HL-60/S4 treated with phorbol 12-myristate 13-acetate at 8.2 ng/mL for 4 days and 3 days (cell line): ENCODE results near the gene INAVA.
"Not testable (repeated sequence)": the region's sequence is repeated elsewhere in the genome, so short reads cannot be mapped to it uniquely, and the experiment has no call there.

ENCODE experiments used
- in situ Hi-C: fragments of 300-500 bp; cut with MboI; formaldehyde crosslinking; loops from 2 replicates; pipeline ENCODE4 v1.15.0; 2022; ENCODE audit warnings: low sequenced_read_pairs

The INAVA gene

GRCh38 chr1:200897259-200897658, 2.6 kb downstream of the INAVA start:
- in situ Hi-C loops = no loop called here

DNA sequence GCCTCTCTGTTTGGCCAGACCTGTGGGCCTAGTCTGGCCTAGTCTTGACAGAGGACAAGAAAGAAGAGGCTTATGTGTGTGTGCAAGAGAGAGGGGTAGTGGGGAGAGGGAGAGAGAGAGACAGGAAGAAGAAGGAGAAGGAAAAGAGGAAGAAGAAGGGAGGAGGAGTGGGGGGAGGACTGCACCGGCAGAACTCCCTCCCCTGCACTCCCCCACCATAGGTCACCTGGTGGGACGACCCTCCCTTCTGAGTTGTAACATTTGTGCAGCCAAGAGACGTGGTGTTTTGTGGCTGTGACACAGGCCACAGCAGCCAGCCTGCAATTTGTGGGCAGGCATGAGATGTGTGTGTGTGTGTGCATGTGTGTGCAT, 4.3 kb downstream of the INAVA start:
- in situ Hi-C loops = no loop called here

- in situ Hi-C loops = no loop called here
These were observed 4.8 kb downstream of the INAVA start for GRCh38 chr1:200899451-200899915.

- in situ Hi-C loops = no loop called here
These were observed 5.5 kb downstream of the INAVA start for GRCh38 chr1:200899954-200900867.

DNA sequence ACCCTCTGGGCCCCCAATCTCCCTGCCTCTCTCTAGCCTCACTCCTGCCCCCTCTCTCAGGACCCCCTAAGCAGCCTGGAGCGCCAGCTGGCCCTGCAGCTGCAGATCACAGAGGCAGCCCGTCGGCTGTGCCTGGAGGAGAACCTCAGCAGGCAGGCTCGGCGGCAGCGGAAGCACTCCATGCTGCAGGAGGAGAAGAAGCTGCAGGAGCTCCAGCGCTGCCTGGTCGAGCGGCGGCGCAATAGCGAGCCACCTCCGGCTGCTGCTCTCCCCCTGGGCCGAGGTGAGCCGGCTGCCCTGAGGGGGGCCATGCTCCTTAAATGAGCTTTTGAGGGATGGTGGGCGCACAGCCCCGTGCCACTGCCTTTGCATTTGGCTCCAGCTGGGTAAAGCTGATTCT, 6.2 kb downstream of the INAVA start:
- in situ Hi-C loops = no loop called here

DNA sequence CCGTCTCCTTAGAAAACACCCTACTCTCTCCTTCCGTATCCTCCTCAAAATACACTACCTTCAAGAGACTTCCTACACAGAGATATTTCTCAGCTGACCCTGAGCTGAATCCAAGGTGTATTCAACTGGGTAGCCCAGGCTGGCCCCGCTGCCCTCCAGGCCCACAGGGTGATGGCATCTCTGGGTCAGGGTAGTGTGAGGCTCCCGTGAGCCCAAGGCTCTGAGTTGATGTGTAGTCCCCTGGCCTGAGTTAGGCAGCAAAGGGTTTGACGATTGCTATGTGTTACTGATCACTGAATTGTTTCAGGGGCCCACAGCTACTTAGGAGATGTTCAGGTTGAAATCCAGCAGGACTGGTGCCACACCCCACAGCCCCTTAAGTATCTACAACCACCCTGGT, 6.7 kb downstream of the INAVA start:
- in situ Hi-C loops = no loop called here

DNA sequence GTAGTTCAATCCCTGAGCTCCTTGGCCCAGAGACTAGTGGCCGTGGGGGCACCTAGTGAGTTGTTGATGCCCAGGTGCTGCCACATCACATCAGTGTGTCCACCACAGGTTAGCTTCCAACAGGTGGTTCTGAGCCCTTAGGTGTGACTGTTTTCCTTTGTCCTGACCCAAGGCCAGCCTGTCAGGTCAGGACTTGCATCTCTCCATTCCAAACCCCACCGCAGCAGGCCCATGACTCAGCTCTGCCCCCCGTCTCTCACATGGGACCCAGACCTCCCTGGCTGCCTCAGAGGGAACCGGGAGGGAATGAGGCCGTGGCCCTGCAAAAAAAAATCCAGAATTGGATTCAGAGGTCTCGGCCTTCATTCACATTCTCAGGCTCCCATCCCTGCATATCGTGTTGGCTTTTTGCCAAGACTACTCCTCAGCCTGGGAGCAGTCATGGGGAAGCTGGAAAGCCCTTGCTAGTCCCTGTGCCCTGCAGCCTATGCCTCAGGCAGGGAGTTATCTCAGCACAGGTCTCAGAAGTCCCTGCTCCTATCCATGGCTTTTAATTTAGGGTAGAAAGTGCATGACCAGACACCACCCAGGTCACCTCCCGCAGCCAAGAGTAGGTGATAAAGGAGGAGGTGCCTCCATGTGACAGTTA, 7.2 kb downstream of the INAVA start:
- in situ Hi-C loops = no loop called here

- in situ Hi-C loops = no loop called here
These were observed 9.1 kb downstream of the INAVA start for GRCh38 chr1:200903793-200904192.

DNA sequence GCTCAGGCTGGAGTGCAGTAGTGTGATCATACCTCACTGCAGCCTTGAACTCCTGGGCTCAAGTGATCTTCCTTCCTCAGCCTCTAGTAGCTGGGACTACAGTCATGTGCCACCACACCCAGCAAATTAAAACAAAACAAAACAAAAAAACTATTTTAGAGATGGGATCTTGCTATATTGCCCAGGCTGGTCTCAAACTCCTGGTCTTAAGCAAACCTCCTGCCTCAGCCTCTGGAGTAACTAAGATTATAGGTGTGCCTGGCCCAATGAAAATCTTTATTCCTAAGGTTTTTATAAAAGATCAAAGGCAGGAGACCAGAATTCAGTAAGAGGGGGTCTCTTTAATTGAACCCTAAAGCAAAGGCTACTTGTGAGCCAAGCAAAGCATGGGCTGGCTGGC, 10.1 kb downstream of the INAVA start:
- in situ Hi-C loops = no loop called here

- in situ Hi-C loops = no loop called here
These were observed 10.8 kb downstream of the INAVA start for GRCh38 chr1:200905411-200906052.

- in situ Hi-C loops = no loop called here
These were observed 11.8 kb downstream of the INAVA start for GRCh38 chr1:200906491-200906890.

GRCh38 chr1:200907611-200908097, 13.0 kb downstream of the INAVA start:
- in situ Hi-C loops = no loop called here

DNA sequence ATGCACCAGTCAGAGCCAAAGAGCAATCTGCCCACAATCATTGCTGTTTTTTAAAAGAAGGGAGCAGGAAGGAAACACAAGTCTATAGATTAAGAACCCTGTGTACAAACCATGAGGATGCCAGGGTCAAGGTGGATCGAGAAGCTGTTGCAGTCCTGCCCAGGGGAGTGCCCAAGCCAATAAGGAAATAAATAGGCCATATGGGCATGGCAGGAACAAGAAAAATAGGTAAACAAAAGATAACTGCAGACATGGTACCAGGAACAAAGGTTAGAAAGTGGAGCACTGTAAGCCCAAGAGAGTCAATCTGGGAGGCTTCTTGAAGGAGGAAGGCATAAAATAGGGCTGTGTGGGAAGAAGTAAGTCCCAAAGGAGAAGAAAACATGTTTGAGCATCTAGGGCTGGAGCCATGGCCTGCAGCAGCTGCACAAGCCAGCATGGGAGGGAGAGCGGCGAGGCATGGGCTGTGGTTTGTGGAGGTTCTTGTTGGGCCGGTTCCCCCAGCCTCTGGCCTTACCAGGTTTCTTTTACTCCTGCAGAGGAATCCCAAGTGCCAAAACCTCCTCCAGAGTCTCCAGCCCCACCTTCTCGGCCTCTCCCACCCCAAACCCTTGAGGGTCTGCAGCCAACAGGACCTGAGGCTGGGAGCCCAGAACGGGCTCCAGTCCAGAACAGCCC, 13.6 kb downstream of the INAVA start:
- in situ Hi-C loops = no loop called here

DNA sequence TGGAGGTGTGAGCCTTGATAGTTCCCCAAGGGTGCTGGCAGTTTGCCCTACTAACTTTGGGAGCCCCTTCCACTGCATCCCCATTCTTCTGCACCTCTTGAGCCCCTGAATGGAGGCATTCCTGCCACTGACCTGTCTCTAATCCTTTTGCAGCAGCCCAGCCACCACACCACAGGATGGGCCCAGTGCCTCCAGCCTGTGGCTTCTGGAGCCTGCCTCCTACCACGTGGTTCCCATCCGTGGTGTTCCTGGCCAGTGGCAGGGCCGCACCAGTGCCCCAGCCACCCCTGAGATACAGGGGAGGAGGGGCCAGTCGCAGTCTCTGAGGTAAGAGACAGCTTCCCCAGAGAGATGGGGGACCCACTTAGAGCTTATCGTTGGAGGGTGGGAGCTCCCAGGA, 14.4 kb downstream of the INAVA start:
- in situ Hi-C loops = no loop called here

DNA sequence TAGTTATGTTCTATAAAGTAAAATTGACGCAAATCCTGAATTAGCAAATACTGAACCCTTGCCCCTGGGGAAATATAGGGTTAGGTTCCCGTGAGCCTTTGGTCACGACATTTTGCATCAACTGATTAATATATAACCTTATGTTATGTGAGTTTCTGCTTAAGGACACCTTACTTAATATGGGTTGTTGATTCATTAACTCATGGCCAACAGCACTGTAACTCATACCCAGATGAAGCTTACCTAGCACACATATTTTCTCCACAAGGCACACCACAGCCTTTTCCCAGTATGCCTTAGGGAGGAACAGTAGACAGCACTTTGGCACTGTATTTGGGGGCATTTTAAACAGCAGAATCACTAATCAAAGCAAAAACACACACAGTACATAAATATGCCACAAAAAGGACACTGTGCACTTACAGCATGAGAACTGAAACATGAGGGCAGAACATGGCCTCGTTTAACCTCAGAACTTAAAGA, 15.1 kb downstream of the INAVA start:
- in situ Hi-C loops = no loop called here

DNA sequence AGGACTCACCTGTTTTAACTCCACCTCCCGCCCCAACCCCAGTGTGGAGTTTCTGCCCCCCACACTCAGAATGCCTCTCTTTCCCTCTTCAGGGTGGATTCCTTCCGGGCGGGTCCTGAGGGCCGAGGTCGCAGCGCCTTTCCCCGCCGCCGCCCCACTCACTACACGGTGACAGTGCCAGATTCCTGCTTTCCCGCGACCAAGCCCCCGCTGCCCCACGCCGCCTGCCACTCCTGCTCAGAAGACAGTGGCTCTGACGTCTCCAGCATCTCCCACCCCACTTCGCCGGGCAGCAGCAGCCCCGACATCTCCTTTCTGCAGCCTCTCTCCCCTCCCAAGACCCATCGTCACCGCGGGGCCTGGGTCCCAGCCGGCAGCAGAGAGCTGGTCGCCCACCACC, 16.7 kb downstream of the INAVA start:
- in situ Hi-C loops = no loop called here

DNA sequence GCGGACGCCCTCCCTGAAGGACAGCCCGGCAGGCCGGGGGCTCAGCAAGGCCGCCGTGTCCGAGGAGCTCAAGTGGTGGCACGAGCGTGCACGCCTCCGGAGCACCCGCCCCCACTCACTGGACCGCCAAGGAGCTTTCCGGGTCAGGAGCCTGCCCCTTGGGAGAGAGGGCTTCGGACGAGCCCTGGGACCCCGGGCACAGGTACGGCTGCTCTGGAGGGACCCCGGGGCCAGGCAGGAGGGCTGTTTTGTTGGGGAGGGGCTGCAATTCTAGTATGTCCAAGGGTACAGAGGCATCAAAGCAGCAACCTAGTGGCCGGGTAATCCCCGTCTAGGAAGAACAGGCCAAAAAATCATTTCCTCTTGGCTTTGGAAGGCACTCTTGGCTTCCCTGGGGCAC, 17.2 kb downstream of the INAVA start:
- in situ Hi-C loops = not testable (repeated sequence)

DNA sequence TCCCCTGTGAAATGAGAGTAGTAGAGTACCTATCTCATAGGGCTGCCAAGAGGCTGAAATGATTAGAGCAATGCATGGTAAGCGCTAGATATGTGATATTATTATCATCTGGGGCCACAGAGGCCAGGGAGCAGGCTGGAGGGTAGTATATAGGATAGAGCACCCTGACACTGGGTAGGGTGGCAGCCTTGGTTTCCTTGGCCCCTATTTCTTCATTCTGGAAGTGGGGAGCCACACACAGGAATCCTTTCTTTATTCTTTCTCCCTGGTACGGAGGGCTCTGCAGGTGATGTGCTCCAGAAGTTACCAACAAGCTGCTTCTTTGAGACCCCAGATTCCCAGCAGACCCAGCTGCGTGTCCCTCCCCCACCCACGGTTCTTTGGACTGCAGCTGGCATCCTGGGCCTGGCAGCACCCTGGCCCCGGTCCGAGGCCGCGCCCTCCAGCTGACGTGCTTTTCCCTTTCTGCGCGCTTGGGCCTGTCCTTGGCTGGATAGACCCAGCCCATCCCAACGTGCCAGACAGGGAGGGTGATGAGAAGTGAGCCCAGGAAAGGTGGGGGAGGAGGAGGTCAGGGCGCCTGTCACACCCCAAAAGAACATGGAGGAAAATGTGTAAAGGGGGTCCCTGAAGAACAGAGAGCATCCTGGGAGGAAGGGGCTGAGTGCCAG, 18.2 kb downstream of the INAVA start:
- in situ Hi-C loops = no loop called here

DNA sequence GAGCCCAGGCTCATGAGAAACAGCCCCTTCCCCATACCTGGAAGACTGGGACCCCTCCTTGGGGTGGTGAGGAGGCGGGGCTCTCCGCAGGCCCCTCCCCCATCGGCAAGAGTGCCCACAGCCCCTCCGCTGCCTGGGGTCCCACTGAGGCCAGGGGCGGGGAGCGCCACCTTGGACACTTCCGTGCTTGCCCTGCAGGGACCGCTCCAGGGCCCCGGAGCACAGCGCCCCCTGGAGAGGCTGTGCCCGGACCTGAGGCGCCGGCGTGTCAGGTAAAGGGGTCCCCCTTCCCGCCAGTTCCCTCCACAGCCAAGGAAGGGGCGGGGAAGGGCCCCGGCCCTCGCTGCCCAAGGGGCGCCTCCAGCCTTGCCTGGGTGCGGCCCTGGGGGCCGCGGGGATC, 21.5 kb downstream of the INAVA start:
- in situ Hi-C loops = no loop called here

DNA sequence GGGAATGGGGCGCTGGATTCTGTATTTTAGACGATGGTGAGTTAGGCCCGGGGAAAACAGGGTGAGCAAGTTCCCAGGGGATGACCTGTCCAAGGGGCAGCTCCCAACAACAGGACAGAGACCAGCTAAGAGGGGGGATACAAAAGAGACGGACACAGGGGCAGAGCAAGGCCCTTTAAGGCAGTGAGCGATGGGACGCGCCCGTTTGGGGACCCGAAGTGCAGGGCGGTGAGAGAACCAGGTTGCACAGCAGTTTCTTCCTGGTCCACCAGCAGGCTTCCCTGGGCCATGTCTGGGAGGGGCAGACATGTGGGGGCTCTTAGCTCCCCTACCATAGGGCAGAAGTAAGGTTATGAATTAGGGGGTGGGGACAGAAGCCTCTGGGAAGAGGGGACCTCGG, 22.0 kb downstream of the INAVA start:
- in situ Hi-C loops = no loop called here
